HuH-7.5 (cell line): ENCODE measurements around the gene RCAN1.
"Not testable (repeated sequence)": the region's sequence is repeated elsewhere in the genome, so short reads cannot be mapped to it uniquely, and the experiment has no call there.

Experiments used
- DNase-seq: peaks from one replicate; pipeline ENCODE4 v3.0.0; 2011; ENCODE audit warnings: low spot score

The RCAN1 gene

GRCh38 chr21:34568801-34569200 lies 46.1 kb downstream of the RCAN1 start:
- not testable (repeated sequence) for DNase-seq

- DNase-seq: no peak
Observed at GRCh38 chr21:34567604-34568155, 47.2 kb downstream of the RCAN1 start.

- no peak for DNase-seq
Observed at GRCh38 chr21:34565238-34565637, 49.7 kb downstream of the RCAN1 start.

- not testable (repeated sequence) for DNase-seq
Observed at GRCh38 chr21:34563370-34563769, 51.5 kb downstream of the RCAN1 start.

- DNase-seq: no peak
Observed at GRCh38 chr21:34561806-34562205, 53.1 kb downstream of the RCAN1 start.

- DNase-seq: no peak
Observed at GRCh38 chr21:34560609-34561008, 54.3 kb downstream of the RCAN1 start.

- DNase-seq: no peak
Observed at GRCh38 chr21:34560021-34560420, 54.9 kb downstream of the RCAN1 start.

GRCh38 chr21:34559089-34559631 lies 55.8 kb downstream of the RCAN1 start:
- no peak for DNase-seq

GRCh38 chr21:34558166-34558565 lies 56.7 kb downstream of the RCAN1 start:
- no peak for DNase-seq

- no peak for DNase-seq
Observed at GRCh38 chr21:34557261-34557660, 57.7 kb downstream of the RCAN1 start.

GRCh38 chr21:34554670-34555069 lies 60.2 kb downstream of the RCAN1 start:
- not testable (repeated sequence) for DNase-seq

- no peak for DNase-seq
Observed at GRCh38 chr21:34554227-34554626, 60.7 kb downstream of the RCAN1 start.

GRCh38 chr21:34553151-34553952 lies 61.6 kb downstream of the RCAN1 start:
- DNase-seq: no peak

- DNase-seq: no peak
Observed at GRCh38 chr21:34552360-34553098, 62.4 kb downstream of the RCAN1 start.

GRCh38 chr21:34550182-34550799 lies 64.6 kb downstream of the RCAN1 start:
- DNase-seq: no peak

- DNase-seq: no peak
Observed at GRCh38 chr21:34548781-34549376, 66.0 kb downstream of the RCAN1 start.

GRCh38 chr21:34546542-34546941 lies 68.4 kb downstream of the RCAN1 start:
- no peak for DNase-seq

GRCh38 chr21:34545079-34545884 lies 69.6 kb downstream of the RCAN1 start:
- no peak for DNase-seq

- no peak for DNase-seq
Observed at GRCh38 chr21:34544032-34544496, 70.8 kb downstream of the RCAN1 start.

- DNase-seq: no peak
Observed at GRCh38 chr21:34543017-34543416, 71.9 kb downstream of the RCAN1 start.

- no peak for DNase-seq
Observed at GRCh38 chr21:34540206-34540605, 74.7 kb downstream of the RCAN1 start.
